Measurements from ENCODE around the gene TAC4.

Gene TAC4

GRCh38 chr17:49866882-49867413 lies 19.1 kb upstream of the TAC4 start:
- DNase-seq (ENCODE audit: low read depth) = no peak
- TF ChIP-seq CTCF (IDR thresholded peaks at IDR 0.05; ENCODE audit: control insufficient read depth, insufficient read depth, low read depth, low read length, missing control alignments) = no peak
- no peak overlapping the region for H3K4me3 ChIP-seq (ENCODE audit: control insufficient read depth, low read depth, low read length)

DNA sequence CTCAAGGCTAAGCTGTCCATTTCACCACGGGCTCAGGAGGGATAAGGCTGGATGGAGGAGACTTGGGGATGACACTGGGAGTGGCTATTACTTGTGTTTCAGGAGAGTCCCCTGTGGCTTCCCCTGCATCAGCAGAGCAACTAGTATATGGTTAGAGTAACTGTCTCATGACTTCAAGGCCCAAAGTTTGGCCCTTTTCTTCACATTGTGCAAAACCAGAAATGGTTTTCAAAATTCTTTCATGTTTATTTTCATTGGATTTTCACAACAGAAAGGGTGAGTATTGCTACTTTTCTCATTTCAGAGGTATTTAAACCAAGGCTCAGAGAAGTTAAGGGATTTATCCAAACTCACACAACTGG lies 18.1 kb upstream of the TAC4 start:
- DNase-seq (ENCODE audit: low read depth) = no peak
- TF ChIP-seq CTCF (IDR thresholded peaks at IDR 0.05; ENCODE audit: control insufficient read depth, insufficient read depth, low read depth, low read length, missing control alignments) = no peak
- no peak overlapping the region for H3K4me3 ChIP-seq (ENCODE audit: control insufficient read depth, low read depth, low read length)

DNA sequence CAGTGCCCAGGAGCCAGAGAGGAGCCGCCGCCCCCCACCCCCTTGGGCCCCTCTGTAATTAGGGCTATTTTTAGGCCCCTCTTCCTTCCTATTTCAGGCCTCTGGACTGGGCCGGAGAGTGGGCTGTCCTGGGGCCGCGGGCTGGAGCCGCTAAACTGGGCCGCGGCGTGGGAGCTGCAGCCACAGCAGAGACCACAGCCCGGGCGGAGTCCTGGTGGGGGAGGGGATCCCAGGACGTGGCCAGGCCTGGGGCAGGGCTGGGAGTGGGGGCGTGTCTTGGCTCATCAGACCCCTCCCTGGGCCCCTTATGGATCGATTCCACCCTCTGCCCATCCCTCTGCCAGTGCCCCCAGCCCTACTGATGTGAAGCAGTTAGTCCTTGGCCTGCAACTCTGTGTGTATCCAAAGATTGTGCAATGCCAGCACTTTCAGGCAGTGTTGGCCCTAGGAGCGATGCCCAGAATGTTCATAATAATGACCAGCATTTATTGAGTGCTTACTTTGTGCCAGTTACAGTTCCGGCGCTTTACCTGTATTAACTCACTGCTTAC lies 15.0 kb upstream of the TAC4 start:
- TF ChIP-seq CTCF (IDR thresholded peaks at IDR 0.05; ENCODE audit: control insufficient read depth, insufficient read depth, low read depth, low read length, missing control alignments) = no peak
- no peak for DNase-seq (ENCODE audit: low read depth)
- H3K4me3 ChIP-seq (ENCODE audit: control insufficient read depth, low read depth, low read length) = no peak overlapping the region

DNA sequence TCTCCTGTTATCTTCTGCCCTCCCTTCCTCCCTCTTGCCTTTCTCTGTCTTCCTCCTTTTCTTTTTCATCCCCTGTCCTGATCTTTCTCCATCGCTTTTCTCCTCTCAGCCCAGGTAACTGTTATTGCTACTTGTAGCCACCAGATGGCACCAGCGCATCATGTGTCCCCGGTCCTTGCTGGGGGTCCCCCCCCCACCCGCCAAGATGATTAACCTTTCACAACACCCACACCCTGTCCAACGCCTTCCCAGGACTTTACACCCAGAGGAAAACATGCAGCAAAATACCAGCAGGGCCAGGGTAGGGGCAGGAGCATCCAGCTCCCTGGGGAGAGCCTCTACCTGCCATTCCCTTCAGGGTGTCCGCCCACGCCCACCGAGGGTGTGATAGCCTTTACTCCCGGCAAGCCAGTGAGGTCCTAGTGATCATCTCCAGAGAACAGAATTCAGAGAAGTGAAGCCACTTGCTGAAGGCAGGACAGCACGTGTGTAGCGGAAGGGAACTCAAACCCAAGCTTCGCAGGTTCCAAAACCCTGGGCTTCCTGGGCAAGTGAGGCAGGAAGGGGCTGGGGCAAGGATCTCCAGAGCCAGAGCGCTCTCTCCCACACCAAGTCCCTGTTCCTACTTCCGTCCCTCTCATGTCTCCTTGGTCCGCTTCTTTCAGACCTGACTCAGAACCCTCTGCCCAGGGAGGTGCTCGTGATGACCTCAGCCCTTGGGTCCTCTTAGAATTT lies 13.4 kb upstream of the TAC4 start:
- DNase-seq (ENCODE audit: low read depth) = no peak
- no peak overlapping the region for H3K4me3 ChIP-seq (ENCODE audit: control insufficient read depth, low read depth, low read length)
- peak; percentile 89 for TF ChIP-seq CTCF (IDR thresholded peaks at IDR 0.05; ENCODE audit: control insufficient read depth, insufficient read depth, low read depth, low read length, missing control alignments)

DNA sequence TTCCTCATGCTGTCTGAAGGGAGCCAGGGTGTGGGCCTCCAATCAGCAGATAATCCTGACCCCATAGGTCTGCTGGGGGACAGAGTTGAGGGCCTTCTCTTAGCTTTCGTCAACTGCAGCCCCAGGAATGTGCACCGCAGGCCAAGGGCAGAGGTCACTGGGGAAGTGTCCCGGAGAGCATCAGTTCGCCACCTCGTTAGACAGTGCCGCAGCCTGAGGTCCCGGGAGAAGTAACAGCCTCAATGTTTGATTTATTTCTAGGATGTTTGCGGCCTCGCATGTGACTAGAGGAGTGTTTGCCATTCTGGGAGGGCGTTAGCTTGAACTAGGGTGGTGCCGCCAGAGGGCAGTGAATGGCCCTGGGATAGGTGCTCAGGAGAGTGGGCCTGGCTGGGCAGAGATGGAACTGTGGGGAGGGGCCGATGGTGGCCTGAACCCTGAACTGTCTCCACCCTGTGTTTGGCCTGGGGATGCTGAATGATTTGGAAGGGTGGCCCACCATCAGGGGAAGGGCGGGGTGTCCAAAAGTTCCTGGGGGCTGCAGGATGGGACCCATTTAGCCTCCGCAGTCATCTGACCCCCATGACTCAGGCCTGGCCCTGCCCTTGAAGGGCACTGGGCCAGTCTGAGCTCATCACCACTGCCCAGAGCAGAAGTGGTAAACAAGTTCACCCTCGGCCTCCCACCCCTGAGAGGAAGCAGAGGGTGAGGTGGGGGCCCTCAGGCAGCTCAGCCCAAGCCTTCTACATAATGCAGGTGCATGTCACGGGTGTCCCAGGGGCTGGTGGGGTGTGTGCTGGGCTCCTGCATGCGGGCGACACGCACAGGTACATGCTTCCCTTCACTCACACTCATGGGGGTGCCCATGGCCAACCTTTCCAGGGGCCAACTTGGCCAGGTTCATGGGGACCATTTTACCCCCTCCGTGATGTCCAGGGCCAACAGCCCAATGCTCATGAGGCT lies 12.4 kb upstream of the TAC4 start:
- H3K4me3 ChIP-seq (ENCODE audit: control insufficient read depth, low read depth, low read length) = no peak overlapping the region
- TF ChIP-seq CTCF (IDR thresholded peaks at IDR 0.05; ENCODE audit: control insufficient read depth, insufficient read depth, low read depth, low read length, missing control alignments) = no peak
- no peak for DNase-seq (ENCODE audit: low read depth)

DNA sequence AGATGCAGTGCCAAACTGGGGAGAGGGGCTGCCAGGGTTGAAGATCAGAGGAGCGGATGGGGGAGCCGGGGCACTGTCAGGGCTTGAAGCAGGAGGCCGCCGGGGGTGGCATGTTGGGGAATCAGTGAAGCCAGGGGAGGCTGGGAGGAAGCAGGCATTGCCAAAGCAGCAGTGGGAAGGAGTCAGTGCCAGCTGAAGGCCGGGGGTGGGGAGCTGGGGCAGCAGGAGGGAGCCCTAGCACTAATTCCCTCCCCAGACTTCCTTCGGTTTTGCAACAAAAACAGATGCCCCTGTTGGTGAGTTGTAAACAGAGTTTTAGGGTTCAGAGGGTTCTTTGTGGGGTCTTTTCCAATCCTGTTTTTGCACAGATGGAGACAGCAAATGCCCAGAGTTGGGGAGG lies 10.9 kb upstream of the TAC4 start:
- DNase-seq (ENCODE audit: low read depth) = no peak
- TF ChIP-seq CTCF (IDR thresholded peaks at IDR 0.05; ENCODE audit: control insufficient read depth, insufficient read depth, low read depth, low read length, missing control alignments) = no peak
- no peak overlapping the region for H3K4me3 ChIP-seq (ENCODE audit: control insufficient read depth, low read depth, low read length)
